HEK293 (cell line): ENCODE measurements around the gene ARHGAP33.

Experiments
- CTCF ChIP-seq: fragments of 450-650 bp; formaldehyde crosslinking; IDR thresholded peaks from 2 replicates; pipeline ENCODE4 v1.5.1; 2016; ENCODE audit warnings: missing biosample characterization, missing genetic modification characterization
- REPIN1 ChIP-seq: fragments of 450-650 bp; formaldehyde crosslinking; IDR thresholded peaks from 2 replicates; pipeline ENCODE4 v1.5.1; 2017; ENCODE audit warnings: missing biosample characterization, missing genetic modification characterization, low read depth
- ZSCAN16 ChIP-seq: fragments of 450-650 bp; formaldehyde crosslinking; IDR thresholded peaks from 2 replicates; pipeline ENCODE4 v1.5.1; 2016; ENCODE audit warnings: missing biosample characterization, missing genetic modification characterization

- TF ChIP-seq ZSCAN16 (tag by site-specific recombination), result peak; percentile 63; the same call in 1 of the 2 replicates
- no peak for TF ChIP-seq CTCF (tag by site-specific recombination)
- no peak for TF ChIP-seq REPIN1 (tag by site-specific recombination)
Measured at GRCh38 chr19:35828692-35829301, 53.4 kb downstream of the ARHGAP33 start.
